GM18873 (cell line): ENCODE measurements around the gene TMEM44.
"Not testable (repeated sequence)": the region's sequence is repeated elsewhere in the genome, so short reads cannot be mapped to it uniquely, and the experiment has no call there.

ENCODE experiments used
- ATAC-seq: cut with Tn5 transposase; IDR thresholded peaks from one replicate; pipeline ENCODE4 v1.9.1; 2021; ENCODE audit warnings: mild to moderate bottlenecking, moderate library complexity, moderate number of reproducible peaks; ENCODE audit not compliant: unreplicated experiment, low FRiP score

Gene TMEM44

GRCh38 chr3:194615226-194615625 is 18.0 kb downstream of the TMEM44 start:
- no peak for ATAC-seq

GRCh38 chr3:194612221-194612620 is 21.0 kb downstream of the TMEM44 start:
- no peak for ATAC-seq

GRCh38 chr3:194610689-194611088 is 22.5 kb downstream of the TMEM44 start:
- no peak for ATAC-seq

GRCh38 chr3:194609601-194610000 is 23.6 kb downstream of the TMEM44 start:
- no peak for ATAC-seq

GRCh38 chr3:194608981-194609380 is 24.2 kb downstream of the TMEM44 start:
- no peak for ATAC-seq

- no peak for ATAC-seq
These were observed 25.4 kb downstream of the TMEM44 start for GRCh38 chr3:194607592-194608389.

GRCh38 chr3:194606941-194607340 is 26.3 kb downstream of the TMEM44 start:
- no peak for ATAC-seq

GRCh38 chr3:194606163-194606562 is 27.1 kb downstream of the TMEM44 start:
- ATAC-seq: no peak

GRCh38 chr3:194605314-194605713 is 27.9 kb downstream of the TMEM44 start:
- ATAC-seq: not testable (repeated sequence)

GRCh38 chr3:194604837-194605236 is 28.4 kb downstream of the TMEM44 start:
- ATAC-seq: no peak

GRCh38 chr3:194604126-194604525 is 29.1 kb downstream of the TMEM44 start:
- no peak for ATAC-seq

- ATAC-seq: no peak
These were observed 30.5 kb downstream of the TMEM44 start for GRCh38 chr3:194602669-194603171.

- ATAC-seq: no peak
These were observed 34.3 kb downstream of the TMEM44 start for GRCh38 chr3:194598771-194599557.

- ATAC-seq: no peak
These were observed 36.3 kb downstream of the TMEM44 start for GRCh38 chr3:194596906-194597305.

GRCh38 chr3:194592798-194593752 is 40.1 kb downstream of the TMEM44 start:
- ATAC-seq: no peak

GRCh38 chr3:194588741-194589140 is 44.5 kb downstream of the TMEM44 start:
- no peak for ATAC-seq

- no peak for ATAC-seq
These were observed 45.0 kb downstream of the TMEM44 start for GRCh38 chr3:194588236-194588635.

GRCh38 chr3:194587438-194587931 is 45.7 kb downstream of the TMEM44 start:
- ATAC-seq: no peak

- no peak for ATAC-seq
These were observed 46.4 kb downstream of the TMEM44 start for GRCh38 chr3:194586836-194587235.

- ATAC-seq: no peak
These were observed 47.3 kb downstream of the TMEM44 start for GRCh38 chr3:194585880-194586281.
